Stomach (tissue), 4 donors: ENCODE data around the gene NUFIP2.

Experiments
- CTCF ChIP-seq, 7 experiments: fragments of 450-650 bp in 4 of 7; fragments of 200-600 bp in 3 of 7; sonication (generic) in 3 of 7; IDR thresholded peaks; one replicate each; pipeline ENCODE4 v1.5.1; 2016 to 2019; ENCODE audit warnings: antibody characterized with exemption in 7 of 7, control low read depth in 2 of 7, mild to moderate bottlenecking in 1 of 7
- EP300 ChIP-seq: sonication (generic); formaldehyde crosslinking; IDR thresholded peaks from one replicate; pipeline ENCODE4 v1.6.1; 2017; ENCODE audit warnings: antibody characterized with exemption
- POLR2AphosphoS5 ChIP-seq, 3 donors: sonication (generic); formaldehyde crosslinking; IDR thresholded peaks; one replicate each; pipeline ENCODE4 v1.6.1; 2016; ENCODE audit warnings: antibody characterized with exemption in 3 of 3

- TF ChIP-seq CTCF (IDR thresholded peaks at IDR 0.05) (no peak), EP300 (no peak), POLR2AphosphoS5 (IDR thresholded peaks at IDR 0.05) (peak in 1 of 3 donors; percentile 45)
These were observed 52.7 kb downstream of the NUFIP2 start for GRCh38 chr17:29240968-29241963.
